Tibial artery (tissue), 4 donors: Measurements from ENCODE around the gene KRTAP22-2.

Source experiments
- DNase-seq, 2 donors: peaks; one replicate each; pipeline ENCODE4 v3.0.0-alpha.2; 2019
- H3K27ac ChIP-seq, 2 donors: fragments of 200-600 bp; sonication (generic) in 1 of 2; 1 replicate in 1 of 2; 2 replicates in 1 of 2; pipeline ENCODE4 v1.5.1; 2018 to 2019; ENCODE audit warnings: mild to moderate bottlenecking in 1 of 2
- H3K27me3 ChIP-seq, 2 donors: fragments of 200-600 bp; sonication (generic) in 1 of 2; one replicate each; pipeline versions ENCODE4 v1.5.1 to v1.6.0; 2016 to 2019
- H3K36me3 ChIP-seq, 3 donors: fragments of 200-600 bp; sonication (generic) in 2 of 3; one replicate each; pipeline ENCODE4 v1.5.1; 2016 to 2019; ENCODE audit warnings: mild to moderate bottlenecking in 2 of 3
- H3K4me1 ChIP-seq, 4 donors: fragments of 200-600 bp; sonication (generic) in 2 of 4; 1 replicate in 3 of 4; 2 replicates in 1 of 4; pipeline ENCODE4 v1.5.1; 2016 to 2019
- H3K4me3 ChIP-seq, 2 donors: fragments of 200-600 bp; sonication (generic) in 1 of 2; 1 replicate in 1 of 2; 2 replicates in 1 of 2; pipeline ENCODE4 v1.5.1; 2018 to 2019; ENCODE audit warnings: mild to moderate bottlenecking in 2 of 2
- H3K9me3 ChIP-seq, 3 donors: fragments of 200-600 bp; sonication (generic) in 1 of 3; one replicate each; pipeline ENCODE4 v1.5.1; 2016 to 2019
- intact Hi-C: fragments of 100-400 bp; cut with DNase I; formaldehyde crosslinking; loops from one replicate; pipeline ENCODE4 v1.15.0; 2023; ENCODE audit warnings: low total_unique reads
- TF ChIP-seq, protein P1 (sequence below), 2 experiments: fragments of 200-600 bp in 1 of 2; fragments of 450-650 bp in 1 of 2; IDR thresholded peaks; one replicate each; pipeline ENCODE4 v1.5.1; 2017 to 2019; ENCODE audit warnings: antibody characterized with exemption in 2 of 2, mild to moderate bottlenecking in 1 of 2, moderate library complexity in 1 of 2

Gene KRTAP22-2

DNA sequence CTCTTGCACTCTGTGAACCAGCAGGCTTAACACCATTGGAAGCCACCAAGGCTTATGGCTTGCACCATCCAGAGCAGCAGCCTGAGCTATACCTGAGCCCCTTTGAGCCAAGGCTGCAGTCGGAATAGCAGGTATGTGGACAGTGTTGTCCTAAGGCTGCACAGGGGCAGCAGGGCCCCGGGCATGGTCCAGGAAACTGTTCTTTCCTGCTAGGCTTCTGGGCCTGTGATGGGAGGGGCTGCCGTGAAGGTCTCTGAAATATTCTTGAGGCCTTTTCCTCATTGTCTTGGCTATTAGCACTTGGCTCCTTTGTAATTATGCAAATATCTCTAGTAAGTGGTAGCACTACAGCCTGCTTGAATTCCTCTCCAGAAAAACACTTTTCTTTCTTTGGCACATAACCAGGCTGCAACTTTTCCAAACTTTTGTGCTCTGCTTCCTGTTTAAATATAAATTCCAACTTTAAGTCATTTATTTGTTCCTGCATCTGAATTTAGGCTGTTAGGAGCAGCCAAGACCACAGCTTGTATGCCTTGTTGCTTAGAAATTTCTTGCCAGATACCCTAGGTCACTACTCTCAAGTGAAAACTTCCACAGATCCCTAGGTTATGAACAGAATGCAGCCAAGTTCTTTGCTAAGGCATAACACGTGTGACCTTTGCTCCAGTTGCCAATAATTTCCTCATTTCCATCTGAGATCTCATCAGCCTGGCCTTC is 35.4 kb upstream of the KRTAP22-2 start:
- Histone ChIP-seq H3K4me1 (no peaks in the 10 kb centered on the region), H3K27me3 (no peaks in the 10 kb centered on the region), H3K27ac (no peak overlapping the region), H3K9me3 (peaks cover 0 to 5% (median 0%) of the 10 kb centered on the region in 3 donors), H3K4me3 (no peak overlapping the region), H3K36me3 (no peaks in the 10 kb centered on the region)
- TF ChIP-seq, protein P1, sequence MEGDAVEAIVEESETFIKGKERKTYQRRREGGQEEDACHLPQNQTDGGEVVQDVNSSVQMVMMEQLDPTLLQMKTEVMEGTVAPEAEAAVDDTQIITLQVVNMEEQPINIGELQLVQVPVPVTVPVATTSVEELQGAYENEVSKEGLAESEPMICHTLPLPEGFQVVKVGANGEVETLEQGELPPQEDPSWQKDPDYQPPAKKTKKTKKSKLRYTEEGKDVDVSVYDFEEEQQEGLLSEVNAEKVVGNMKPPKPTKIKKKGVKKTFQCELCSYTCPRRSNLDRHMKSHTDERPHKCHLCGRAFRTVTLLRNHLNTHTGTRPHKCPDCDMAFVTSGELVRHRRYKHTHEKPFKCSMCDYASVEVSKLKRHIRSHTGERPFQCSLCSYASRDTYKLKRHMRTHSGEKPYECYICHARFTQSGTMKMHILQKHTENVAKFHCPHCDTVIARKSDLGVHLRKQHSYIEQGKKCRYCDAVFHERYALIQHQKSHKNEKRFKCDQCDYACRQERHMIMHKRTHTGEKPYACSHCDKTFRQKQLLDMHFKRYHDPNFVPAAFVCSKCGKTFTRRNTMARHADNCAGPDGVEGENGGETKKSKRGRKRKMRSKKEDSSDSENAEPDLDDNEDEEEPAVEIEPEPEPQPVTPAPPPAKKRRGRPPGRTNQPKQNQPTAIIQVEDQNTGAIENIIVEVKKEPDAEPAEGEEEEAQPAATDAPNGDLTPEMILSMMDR (IDR thresholded peaks at IDR 0.05): no peak
- intact Hi-C loops: no loop called here
- DNase-seq: no peak

- Histone ChIP-seq H3K27ac (no peak overlapping the region), H3K27me3 (no peaks in the 10 kb centered on the region), H3K36me3 (no peaks in the 10 kb centered on the region), H3K9me3 (peaks cover 0 to 5% (median 0%) of the 10 kb centered on the region in 3 donors), H3K4me1 (no peaks in the 10 kb centered on the region), H3K4me3 (no peak overlapping the region)
- intact Hi-C loops: no loop called here
- no peak for DNase-seq
- TF ChIP-seq, protein P1 (IDR thresholded peaks at IDR 0.05): no peak
Measured at GRCh38 chr21:30623362-30623761, 33.2 kb upstream of the KRTAP22-2 start.

DNA sequence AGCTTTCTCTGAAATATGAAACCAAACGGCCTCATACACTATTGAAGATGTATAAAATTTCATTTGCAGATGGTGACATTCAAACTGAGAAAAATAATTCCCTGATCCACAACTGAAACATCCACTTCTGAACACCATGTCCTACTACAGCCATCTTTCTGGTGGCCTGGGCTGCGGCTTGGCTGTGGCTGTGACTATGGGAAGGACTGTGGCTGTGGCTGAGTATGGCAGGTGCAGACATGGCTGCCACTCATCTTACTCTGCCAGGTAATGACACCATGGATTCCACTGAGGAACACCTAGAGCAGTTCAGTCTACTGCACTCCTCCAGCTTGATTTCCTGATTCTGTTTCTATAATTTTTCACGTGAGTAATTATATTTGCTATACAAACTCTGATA is 30.3 kb upstream of the KRTAP22-2 start, which contains the start of gene KRTAP20-4:
Gene KRTAP20-4, plus strand, starts transcription at position 106 of the 400 bp plus-strand sequence.
- H3K4me3 ChIP-seq: no peak within 1 kb of the TSS
- peaks cover 0 to 4% (median 0%) of the 10 kb centered on the region in 3 donors for H3K9me3 ChIP-seq
- TF ChIP-seq, protein P1 (IDR thresholded peaks at IDR 0.05): no peak
- DNase-seq: no peak
- no peaks in the 10 kb centered on the region for H3K4me1 ChIP-seq
- H3K36me3 ChIP-seq: no peaks in the 10 kb centered on the region
- H3K27ac ChIP-seq: no peak within 1 kb of the TSS
- no peaks in the 10 kb centered on the region for H3K27me3 ChIP-seq
- intact Hi-C loops: no loop called here

DNA sequence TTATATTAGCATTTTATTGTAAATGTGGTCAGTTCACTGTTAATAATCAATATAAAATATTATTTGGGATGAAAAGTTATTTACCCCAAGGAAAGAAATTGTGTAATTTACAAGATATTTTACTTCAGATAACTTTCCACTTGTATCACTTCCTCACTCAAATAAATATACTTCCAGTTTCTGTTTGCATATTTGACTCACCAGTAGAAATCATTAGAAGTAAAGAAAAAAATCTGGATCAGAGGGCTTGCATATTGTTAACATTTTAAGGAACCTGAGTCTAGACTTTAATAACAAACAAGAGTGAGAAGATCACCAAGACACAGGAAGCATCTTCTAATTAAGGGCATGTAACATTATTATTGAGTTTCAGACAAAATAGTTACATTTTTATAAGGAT is 29.9 kb upstream of the KRTAP22-2 start:
- Histone ChIP-seq H3K27me3 (no peaks in the 10 kb centered on the region), H3K9me3 (no peaks in the 10 kb centered on the region), H3K27ac (no peak overlapping the region), H3K4me3 (no peak overlapping the region), H3K36me3 (no peaks in the 10 kb centered on the region), H3K4me1 (no peaks in the 10 kb centered on the region)
- TF ChIP-seq, protein P1 (IDR thresholded peaks at IDR 0.05): no peak
- intact Hi-C loops: no loop called here
- DNase-seq: no peak

DNA sequence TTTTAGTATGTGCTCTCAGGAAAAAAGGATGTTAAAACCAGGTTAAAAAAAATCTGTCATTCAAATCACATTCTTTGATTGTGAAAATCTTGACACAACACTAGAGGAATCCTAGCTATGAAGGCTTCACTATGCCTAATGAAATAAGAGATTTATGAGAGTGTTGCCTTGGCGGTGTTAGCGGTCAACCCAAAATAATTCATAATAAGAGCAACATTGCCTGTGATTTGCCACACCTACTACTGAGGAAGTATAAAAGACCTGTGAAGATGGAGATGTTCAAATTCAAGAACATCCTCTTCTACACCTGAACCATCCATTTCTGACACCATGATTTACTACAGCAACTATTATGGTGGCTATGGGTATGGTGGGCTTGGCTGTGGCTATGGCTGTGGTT is 25.9 kb upstream of the KRTAP22-2 start, which contains the start of gene KRTAP20-1:
Gene KRTAP20-1, plus strand, starts transcription at position 301 of the 400 bp plus-strand sequence. Its CDS starts 30 bp downstream, at position 331.
- H3K4me3 ChIP-seq: no peak within 1 kb of the TSS
- TF ChIP-seq, protein P1 (IDR thresholded peaks at IDR 0.05): no peak
- H3K27me3 ChIP-seq: no peaks in the 10 kb centered on the region
- H3K36me3 ChIP-seq: no peaks in the 10 kb centered on the region
- intact Hi-C loops: no loop called here
- no peak within 1 kb of the TSS for H3K27ac ChIP-seq
- no peaks in the 10 kb centered on the region for H3K4me1 ChIP-seq
- H3K9me3 ChIP-seq: no peaks in the 10 kb centered on the region
- no peak for DNase-seq
